Measurements from ENCODE around the gene TMCO5A.
"Not testable (repeated sequence)": the region's sequence is repeated elsewhere in the genome, so short reads cannot be mapped to it uniquely, and the experiment has no call there.

Gene TMCO5A

DNA sequence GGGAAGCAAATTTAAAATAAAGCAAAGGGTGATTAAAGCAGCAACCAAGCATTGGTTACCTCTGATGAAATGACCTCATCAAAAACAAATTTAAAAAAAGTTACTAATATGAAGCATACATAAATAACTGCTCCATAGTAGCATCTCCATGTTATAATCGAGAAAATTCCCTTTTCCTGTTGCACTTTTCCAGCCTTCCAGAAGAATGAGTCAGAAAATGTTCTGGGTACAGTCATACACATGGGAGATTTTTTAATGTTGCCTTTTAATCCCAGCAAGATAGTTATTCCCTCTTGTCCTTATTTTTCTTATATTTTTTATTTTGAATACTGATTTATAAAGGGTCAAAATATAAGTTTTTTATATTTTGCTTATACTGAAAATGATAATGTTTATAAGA lies 2.6 kb upstream of the TMCO5A start:
- no peak overlapping the region for H3K27ac Mint-ChIP-seq
- H3K36me3 Mint-ChIP-seq: no peaks in the 10 kb centered on the region
- H3K4me1 Mint-ChIP-seq (ENCODE audit: low read depth): no peaks in the 10 kb centered on the region
- peaks cover 2% of the 10 kb centered on the region for H3K27me3 Mint-ChIP-seq
- peaks cover 4% of the 10 kb centered on the region for H3K9me3 Mint-ChIP-seq (ENCODE audit: low read depth)
- no peak overlapping the region for H3K4me3 Mint-ChIP-seq

GRCh38 chr15:37932549-37932948 lies 1.9 kb upstream of the TMCO5A start:
- no peak overlapping the region for H3K4me3 Mint-ChIP-seq
- peaks cover 4% of the 10 kb centered on the region for H3K9me3 Mint-ChIP-seq (ENCODE audit: low read depth)
- H3K27me3 Mint-ChIP-seq: peaks cover 4% of the 10 kb centered on the region
- H3K36me3 Mint-ChIP-seq: no peaks in the 10 kb centered on the region
- no peak overlapping the region for H3K27ac Mint-ChIP-seq
- H3K4me1 Mint-ChIP-seq (ENCODE audit: low read depth): no peaks in the 10 kb centered on the region

GRCh38 chr15:37933666-37934065 lies 774 bp upstream of the TMCO5A start:
- Mint-ChIP-seq H3K9me3 (ENCODE audit: low read depth) (peaks cover 4% of the 10 kb centered on the region), H3K27ac (no peak overlapping the region), H3K27me3 (peaks cover 4% of the 10 kb centered on the region), H3K4me3 (no peak overlapping the region), H3K36me3 (no peaks in the 10 kb centered on the region), H3K4me1 (ENCODE audit: low read depth) (no peaks in the 10 kb centered on the region)

DNA sequence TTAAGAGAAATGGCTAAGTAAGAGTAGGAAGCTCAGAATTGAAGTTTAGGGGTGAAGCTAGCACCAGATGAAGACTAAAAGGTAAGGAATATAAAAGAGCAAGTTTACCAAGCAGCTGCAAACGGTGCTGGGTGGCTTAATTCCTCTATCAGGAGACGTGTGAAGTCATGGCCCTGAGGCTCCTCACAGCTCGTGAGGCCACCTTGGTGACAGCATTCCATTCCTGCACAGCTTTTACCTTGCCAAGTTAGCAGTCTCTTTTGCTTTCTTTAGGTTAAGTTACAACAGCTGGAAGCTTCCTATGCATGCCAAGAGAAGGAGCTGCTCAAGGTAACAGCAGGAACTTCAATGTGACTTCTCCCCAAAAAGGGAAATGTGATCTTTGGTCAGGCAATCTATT lies 6.4 kb downstream of the TMCO5A start:
- no peak overlapping the region for H3K4me3 Mint-ChIP-seq
- H3K4me1 Mint-ChIP-seq (ENCODE audit: low read depth): no peaks in the 10 kb centered on the region
- no peak overlapping the region for H3K27ac Mint-ChIP-seq
- H3K9me3 Mint-ChIP-seq (ENCODE audit: low read depth): peaks cover 8% of the 10 kb centered on the region
- peaks cover 10% of the 10 kb centered on the region for H3K27me3 Mint-ChIP-seq
- H3K36me3 Mint-ChIP-seq: no peaks in the 10 kb centered on the region

- peaks cover 7% of the 10 kb centered on the region for H3K9me3 Mint-ChIP-seq (ENCODE audit: low read depth)
- H3K36me3 Mint-ChIP-seq: no peaks in the 10 kb centered on the region
- H3K4me3 Mint-ChIP-seq: no peak overlapping the region
- H3K27me3 Mint-ChIP-seq: peaks cover 11% of the 10 kb centered on the region
- H3K27ac Mint-ChIP-seq: no peak overlapping the region
- H3K4me1 Mint-ChIP-seq (ENCODE audit: low read depth): no peaks in the 10 kb centered on the region
These were observed 7.3 kb downstream of the TMCO5A start for GRCh38 chr15:37941779-37942178.

GRCh38 chr15:37951999-37952398 lies 17.6 kb downstream of the TMCO5A start:
- Mint-ChIP-seq H3K27me3 (peaks cover 7% of the 10 kb centered on the region), H3K36me3 (no peaks in the 10 kb centered on the region), H3K27ac (no peak overlapping the region), H3K4me3 (no peak overlapping the region), H3K9me3 (ENCODE audit: low read depth) (no peaks in the 10 kb centered on the region), H3K4me1 (ENCODE audit: low read depth) (no peaks in the 10 kb centered on the region)

DNA sequence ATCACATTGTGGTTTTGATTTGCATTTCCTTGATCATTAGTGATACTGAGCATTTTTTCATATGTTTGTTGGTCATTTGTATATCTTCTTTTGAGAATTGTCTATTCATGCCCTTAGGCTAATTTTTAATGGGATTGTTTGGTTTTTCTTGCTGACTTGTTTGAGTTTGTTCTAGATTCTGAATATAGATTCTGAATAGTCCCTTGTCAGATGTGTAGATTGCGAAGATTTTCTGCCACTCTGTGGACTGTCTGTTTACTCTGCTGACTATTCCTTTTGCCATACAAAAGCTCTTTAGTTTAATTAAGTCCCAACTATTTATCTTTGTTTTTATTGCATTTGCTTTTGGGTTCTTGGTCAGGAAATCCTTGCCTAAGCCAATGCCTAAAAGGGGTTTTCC lies 26.3 kb downstream of the TMCO5A start:
- not testable (repeated sequence) for H3K27ac Mint-ChIP-seq; H3K4me3 Mint-ChIP-seq; H3K9me3 Mint-ChIP-seq (ENCODE audit: low read depth); H3K36me3 Mint-ChIP-seq; H3K4me1 Mint-ChIP-seq (ENCODE audit: low read depth); H3K27me3 Mint-ChIP-seq

DNA sequence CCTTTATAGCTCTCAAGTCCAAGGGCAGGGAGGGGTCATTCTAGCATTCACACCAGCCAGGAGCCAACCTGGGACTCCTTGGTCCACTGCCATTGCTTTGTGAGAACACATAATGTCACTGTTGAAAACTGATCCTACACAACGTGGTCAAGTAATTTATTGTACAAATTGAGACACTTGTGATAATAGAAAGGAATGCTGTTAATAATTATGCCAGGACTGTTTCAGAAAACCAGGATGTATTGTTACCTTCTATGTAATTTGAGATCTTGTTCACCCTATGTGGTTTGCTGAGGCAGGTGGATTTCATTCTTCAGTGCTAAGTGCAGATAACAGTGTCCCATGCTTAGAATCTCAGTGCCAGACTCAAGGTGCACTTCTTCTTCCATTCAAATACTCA lies 33.3 kb downstream of the TMCO5A start:
- Mint-ChIP-seq H3K4me3 (no peak overlapping the region), H3K4me1 (ENCODE audit: low read depth) (no peaks in the 10 kb centered on the region), H3K27me3 (peaks cover 8% of the 10 kb centered on the region), H3K9me3 (ENCODE audit: low read depth) (peaks cover 3% of the 10 kb centered on the region), H3K36me3 (no peaks in the 10 kb centered on the region), H3K27ac (no peak overlapping the region)

DNA sequence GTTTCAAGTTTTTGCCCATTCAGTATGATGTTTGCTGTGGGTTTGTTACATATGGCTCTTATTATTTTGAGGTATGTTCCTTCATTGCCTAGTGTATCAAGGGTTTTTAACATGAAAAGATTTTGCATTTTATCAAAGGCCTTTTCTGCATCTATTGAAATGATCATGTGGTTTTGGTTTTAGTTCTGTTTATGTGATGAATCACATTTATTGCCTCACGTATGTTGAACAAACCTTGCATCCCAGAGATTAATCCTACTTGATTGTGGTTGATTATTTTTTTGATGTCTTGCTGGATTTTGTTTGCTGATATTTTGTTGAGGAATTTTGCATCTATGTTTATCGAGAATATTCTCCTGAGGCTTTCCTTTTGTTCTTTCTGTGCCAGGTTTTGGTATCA lies 39.4 kb downstream of the TMCO5A start:
- no peak overlapping the region for H3K4me3 Mint-ChIP-seq
- no peak overlapping the region for H3K27ac Mint-ChIP-seq
- H3K36me3 Mint-ChIP-seq: no peaks in the 10 kb centered on the region
- H3K27me3 Mint-ChIP-seq: peaks cover 5% of the 10 kb centered on the region
- peaks cover 6% of the 10 kb centered on the region for H3K9me3 Mint-ChIP-seq (ENCODE audit: low read depth)
- no peaks in the 10 kb centered on the region for H3K4me1 Mint-ChIP-seq (ENCODE audit: low read depth)

DNA sequence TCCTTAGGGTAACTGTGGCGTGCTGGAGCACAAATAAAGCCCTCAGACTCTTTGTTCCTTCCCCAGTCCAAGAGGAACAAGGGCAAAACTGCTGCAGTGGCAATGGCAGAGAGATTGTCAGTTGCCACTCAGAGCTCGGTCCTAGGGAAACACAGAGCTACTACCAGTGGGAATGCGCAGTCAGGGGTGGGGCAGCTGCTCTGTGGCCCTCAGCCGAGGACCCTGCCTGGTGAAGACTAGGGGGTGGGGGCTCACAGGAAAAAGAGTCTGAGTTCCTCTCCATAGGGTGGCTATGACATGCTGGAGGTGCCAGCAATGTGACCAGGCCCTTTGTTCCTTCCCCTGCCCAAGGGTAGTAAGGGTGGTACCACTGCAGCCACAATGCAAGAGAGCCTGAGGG lies 43.8 kb downstream of the TMCO5A start:
- no peak overlapping the region for H3K27ac Mint-ChIP-seq

DNA sequence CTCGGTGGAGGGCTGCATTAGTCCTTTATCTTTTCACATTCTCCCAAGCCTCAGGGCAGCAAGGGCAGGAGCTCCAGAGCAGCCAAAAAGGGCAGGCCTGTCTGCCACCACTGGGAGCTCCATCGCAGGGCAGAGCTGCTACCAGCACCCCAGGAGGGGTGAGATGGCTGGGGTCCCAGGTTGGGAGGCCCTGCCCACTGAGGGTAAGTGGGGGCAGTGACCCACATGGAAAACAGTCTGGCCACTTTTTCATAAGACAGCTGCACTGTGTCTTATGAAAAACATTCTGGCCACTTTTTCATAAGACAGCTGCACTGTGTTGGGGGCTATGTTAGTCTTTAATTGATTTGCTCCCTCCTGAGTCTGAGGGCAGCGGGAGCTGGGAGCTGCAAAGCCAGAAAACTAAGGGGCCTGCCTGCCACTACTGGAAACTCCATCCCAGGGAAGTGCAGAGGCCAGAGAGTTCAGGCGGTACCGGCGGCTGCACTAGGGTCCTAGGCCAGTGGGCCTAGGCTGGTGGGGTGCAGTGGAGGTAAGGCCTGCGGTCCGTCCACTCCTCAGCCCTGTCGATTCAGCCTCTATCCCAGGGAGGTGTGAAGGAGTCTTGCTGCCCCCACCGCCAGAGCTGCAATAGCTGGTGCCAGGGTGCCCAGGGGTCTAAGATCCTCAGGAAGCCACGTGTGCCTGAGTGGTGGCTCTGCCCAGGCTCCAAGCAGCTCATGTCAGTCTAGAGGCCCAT lies 45.4 kb downstream of the TMCO5A start:
- Mint-ChIP-seq H3K9me3 (ENCODE audit: low read depth) (no peaks in the 10 kb centered on the region), H3K36me3 (no peaks in the 10 kb centered on the region), H3K4me1 (ENCODE audit: low read depth) (no peaks in the 10 kb centered on the region), H3K27me3 (peaks cover 13% of the 10 kb centered on the region), H3K27ac (no peak overlapping the region), H3K4me3 (no peak overlapping the region)

More for the DNA sequence above, 43.8 kb downstream of the TMCO5A start:
- Mint-ChIP-seq H3K9me3 (ENCODE audit: low read depth) (peaks cover 5% of the 10 kb centered on the region), H3K4me1 (ENCODE audit: low read depth) (no peaks in the 10 kb centered on the region), H3K36me3 (no peaks in the 10 kb centered on the region), H3K27me3 (peaks cover 9% of the 10 kb centered on the region), H3K4me3 (no peak overlapping the region)

- Mint-ChIP-seq H3K4me3 (no peak overlapping the region), H3K36me3 (no peaks in the 10 kb centered on the region), H3K4me1 (ENCODE audit: low read depth) (no peaks in the 10 kb centered on the region), H3K27me3 (peaks cover 14% of the 10 kb centered on the region), H3K9me3 (ENCODE audit: low read depth) (no peaks in the 10 kb centered on the region), H3K27ac (no peak overlapping the region)
These were observed 46.8 kb downstream of the TMCO5A start for GRCh38 chr15:37981201-37981600.

DNA sequence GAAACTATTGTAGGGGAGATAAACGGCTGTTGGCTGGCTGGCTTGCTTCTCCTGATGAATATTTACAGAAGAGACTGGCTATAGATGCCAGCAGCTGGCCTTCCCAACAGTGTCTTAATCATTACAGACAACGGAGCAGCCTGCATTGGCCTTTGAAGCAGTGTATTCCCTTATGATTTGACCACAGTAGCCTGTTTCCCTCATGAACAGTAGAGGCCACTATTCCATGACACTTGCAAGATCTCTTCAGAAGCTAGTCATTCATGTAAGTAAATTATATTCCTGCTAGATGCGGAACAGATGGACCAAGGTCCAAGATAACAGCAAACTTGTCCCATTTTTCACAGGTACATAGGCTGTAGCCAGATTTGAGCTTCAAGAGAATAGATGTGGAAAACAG lies 47.3 kb downstream of the TMCO5A start:
- Mint-ChIP-seq H3K4me3 (no peak overlapping the region), H3K27ac (no peak overlapping the region), H3K4me1 (ENCODE audit: low read depth) (no peaks in the 10 kb centered on the region), H3K27me3 (peaks cover 13% of the 10 kb centered on the region), H3K36me3 (no peaks in the 10 kb centered on the region), H3K9me3 (ENCODE audit: low read depth) (peaks cover 3% of the 10 kb centered on the region)

DNA sequence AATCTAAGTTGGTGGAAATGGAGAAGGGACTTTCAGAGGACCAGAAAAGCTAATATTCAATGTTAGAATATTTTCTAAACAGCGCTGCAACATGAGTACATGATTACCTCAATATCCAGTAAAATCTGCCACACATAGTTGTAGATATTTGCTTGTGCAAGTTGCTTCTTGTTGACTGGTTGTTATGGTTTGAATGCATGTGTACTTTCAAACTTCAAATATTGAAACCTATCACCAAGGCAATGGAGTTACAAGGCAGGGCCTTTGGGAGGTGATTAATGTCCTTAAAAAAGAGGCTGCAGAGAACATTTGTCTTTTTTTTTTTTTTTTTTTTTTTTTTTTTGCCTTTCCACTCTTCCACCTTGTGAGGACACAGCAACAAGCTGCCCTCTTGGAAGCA lies 49.9 kb downstream of the TMCO5A start:
- Mint-ChIP-seq H3K4me3 (no peak overlapping the region), H3K27ac (no peak overlapping the region), H3K36me3 (no peaks in the 10 kb centered on the region), H3K9me3 (ENCODE audit: low read depth) (peaks cover 3% of the 10 kb centered on the region), H3K4me1 (ENCODE audit: low read depth) (no peaks in the 10 kb centered on the region), H3K27me3 (peaks cover 8% of the 10 kb centered on the region)

DNA sequence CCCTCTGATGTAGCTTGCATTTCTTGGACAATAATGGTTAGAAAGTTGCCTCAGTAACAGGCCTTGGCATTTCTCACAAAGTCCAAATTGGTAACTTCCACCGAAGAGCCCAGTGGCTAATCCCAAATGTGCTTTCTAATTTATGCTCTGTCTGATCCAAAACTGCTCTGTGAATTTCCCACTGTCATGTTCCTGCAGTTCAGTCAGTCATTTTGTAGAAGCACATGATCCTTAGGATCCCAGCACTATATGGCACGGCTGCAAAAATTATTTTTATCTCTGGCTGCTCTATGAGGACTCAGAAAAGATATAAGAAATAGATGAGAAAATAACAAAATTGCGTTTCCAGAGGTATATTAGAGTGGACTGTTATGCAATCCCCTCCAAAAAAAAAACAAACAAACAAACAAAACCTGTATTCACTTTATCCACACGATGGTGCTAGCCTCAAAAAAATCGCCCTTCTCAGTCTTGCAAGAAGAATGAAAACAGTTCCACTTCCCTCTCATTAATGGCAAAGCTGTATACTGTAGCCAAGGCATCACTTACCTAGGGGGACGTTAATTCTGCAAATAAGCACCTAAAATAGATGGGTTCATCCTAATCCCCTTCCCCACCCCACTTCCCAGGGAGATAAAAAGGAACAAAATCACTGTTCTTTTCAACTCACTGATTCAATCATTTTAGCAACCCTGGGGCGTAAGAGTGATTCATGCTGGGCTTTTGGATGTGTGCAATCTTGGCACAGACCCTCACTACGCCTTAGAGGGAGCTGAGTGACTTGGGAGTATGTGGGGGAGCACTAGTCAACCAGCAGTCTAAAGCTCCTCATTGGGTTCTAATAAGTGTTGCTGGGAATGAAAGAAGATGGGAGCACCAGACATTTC lies 61.3 kb downstream of the TMCO5A start:
- peaks cover 22% of the 10 kb centered on the region for H3K27me3 Mint-ChIP-seq
- peaks cover 6% of the 10 kb centered on the region for H3K9me3 Mint-ChIP-seq (ENCODE audit: low read depth)
- no peak overlapping the region for H3K4me3 Mint-ChIP-seq
- H3K4me1 Mint-ChIP-seq (ENCODE audit: low read depth): no peaks in the 10 kb centered on the region
- H3K27ac Mint-ChIP-seq: no peak overlapping the region
- no peaks in the 10 kb centered on the region for H3K36me3 Mint-ChIP-seq
